Trophoblast cell (in vitro differentiated cells and primary cell): ENCODE measurements around the gene ANHX.

Experiments used
- DNase-seq, 2 donors: peaks; one replicate each; pipeline ENCODE4 v3.0.0-alpha.2; 2016
- H2AFZ ChIP-seq: 2 replicates; pipeline ENCODE4 v1.6.1; 2013; ENCODE audit warnings: low read length, moderate library complexity, mild to moderate bottlenecking; ENCODE audit not compliant: insufficient read depth, poor library complexity
- H2AK5ac ChIP-seq: 2 replicates; pipeline ENCODE4 v1.6.1; 2013; ENCODE audit warnings: mild to moderate bottlenecking, low read length
- H2BK120ac ChIP-seq: 2 replicates; pipeline ENCODE4 v1.6.1; 2013; ENCODE audit warnings: low read length, mild to moderate bottlenecking, moderate library complexity; ENCODE audit not compliant: insufficient read depth, poor library complexity
- H2BK12ac ChIP-seq: 2 replicates; pipeline ENCODE4 v1.6.1; 2013; ENCODE audit warnings: mild to moderate bottlenecking, low read length, moderate library complexity
- H2BK5ac ChIP-seq: 2 replicates; pipeline ENCODE4 v1.6.1; 2013; ENCODE audit warnings: low read length, low read depth, moderate library complexity, mild to moderate bottlenecking; ENCODE audit not compliant: poor library complexity
- H3K14ac ChIP-seq: 2 replicates; pipeline ENCODE4 v1.6.1; 2013; ENCODE audit warnings: mild to moderate bottlenecking, low read length
- H3K18ac ChIP-seq: 2 replicates; pipeline ENCODE4 v1.6.1; 2013; ENCODE audit warnings: mild to moderate bottlenecking, low read length
- H3K23ac ChIP-seq: 2 replicates; pipeline ENCODE4 v1.6.1; 2013; ENCODE audit warnings: low read length
- H3K27ac ChIP-seq: 2 replicates; pipeline ENCODE4 v1.5.1; 2013; ENCODE audit warnings: low read depth, mild to moderate bottlenecking, inconsistent platforms, low read length, moderate library complexity
- H3K27me3 ChIP-seq: 2 replicates; pipeline ENCODE4 v1.6.1; 2013; ENCODE audit warnings: inconsistent platforms, mild to moderate bottlenecking, low read length, moderate library complexity; ENCODE audit not compliant: insufficient read depth
- H3K36me3 ChIP-seq, 2 experiments: 1 replicate in 1 of 2; 2 replicates in 1 of 2; pipeline ENCODE4 v1.6.1; 2013; ENCODE audit warnings: low read length in 2 of 2, mild to moderate bottlenecking in 2 of 2, moderate library complexity in 1 of 2; ENCODE audit not compliant: insufficient read depth in 2 of 2, control insufficient read depth in 1 of 2
- H3K4ac ChIP-seq: 2 replicates; pipeline ENCODE4 v1.6.1; 2013; ENCODE audit warnings: low read depth, mild to moderate bottlenecking, low read length, moderate library complexity
- H3K4me1 ChIP-seq, 2 experiments: 1 replicate in 1 of 2; 2 replicates in 1 of 2; pipeline ENCODE4 v1.6.1; 2013; ENCODE audit warnings: low read length in 2 of 2, mild to moderate bottlenecking in 2 of 2, moderate library complexity in 1 of 2; ENCODE audit not compliant: insufficient read depth in 2 of 2, control insufficient read depth in 1 of 2
- H3K4me2 ChIP-seq: 2 replicates; pipeline ENCODE4 v1.6.1; 2013; ENCODE audit warnings: inconsistent platforms, mild to moderate bottlenecking, low read length, moderate library complexity
- H3K4me3 ChIP-seq: 2 replicates; pipeline ENCODE4 v1.5.1; 2013; ENCODE audit warnings: mild to moderate bottlenecking, low read depth, low read length, inconsistent platforms
- H3K79me1 ChIP-seq: one replicate; pipeline ENCODE4 v1.6.1; 2013; ENCODE audit warnings: low read length
- H3K79me2 ChIP-seq: 2 replicates; pipeline ENCODE4 v1.6.1; 2013; ENCODE audit warnings: low read length, mild to moderate bottlenecking; ENCODE audit not compliant: control insufficient read depth, insufficient read depth, poor library complexity
- H3K9ac ChIP-seq: 2 replicates; pipeline ENCODE4 v1.6.1; 2013; ENCODE audit warnings: mild to moderate bottlenecking, low read length
- H3K9me3 ChIP-seq: 2 replicates; pipeline ENCODE4 v1.6.1; 2013; ENCODE audit warnings: low read depth, mild to moderate bottlenecking, control low read depth, inconsistent platforms, low read length; ENCODE audit not compliant: insufficient read depth
- H4K12ac ChIP-seq: 2 replicates; pipeline ENCODE4 v1.6.1; 2013; ENCODE audit warnings: low read depth, mild to moderate bottlenecking, low read length, moderate library complexity
- H4K8ac ChIP-seq: 2 replicates; pipeline ENCODE4 v1.6.1; 2013; ENCODE audit warnings: low read depth, mild to moderate bottlenecking, low read length, moderate library complexity
- H4K91ac ChIP-seq: one replicate; pipeline ENCODE4 v1.6.1; 2013; ENCODE audit warnings: low read depth, mild to moderate bottlenecking, low read length, moderate library complexity
- WGBS: extraction: QIAGEN DNeasy Blood & Tissue Kit; methylation state at CpG from one replicate; pipeline ENCODE4 v1.1.7; 2013; ENCODE audit warnings: missing lambda C conversion rate; ENCODE audit not compliant: insufficient read length, insufficient coverage; ENCODE audit errors: extremely low coverage; 5-methylcytosine and 5-hydroxymethylcytosine counted together

ANHX gene

GRCh38 chr12:133234971-133235370 is 706 bp downstream of the ANHX start:
- no peaks in the 10 kb centered on the region for H3K27me3 ChIP-seq
- no peak overlapping the region for H2BK120ac ChIP-seq
- peaks cover 68% of the 10 kb centered on the region for H3K9me3 ChIP-seq
- H3K9ac ChIP-seq, result no peak overlapping the region
- no peak overlapping the region for H4K91ac ChIP-seq
- no peaks in the 10 kb centered on the region for H3K79me1 ChIP-seq
- H3K4me3 ChIP-seq, result peak overlapping the region; percentile 39
- DNase-seq, result no peak
- H3K36me3 ChIP-seq, result no peaks in the 10 kb centered on the region
- no peak overlapping the region for H3K23ac ChIP-seq
- H2AFZ ChIP-seq, result no peak overlapping the region
- H3K4me2 ChIP-seq, result no peak overlapping the region
- H3K4me1 ChIP-seq, result no peaks in the 10 kb centered on the region
- H4K12ac ChIP-seq, result no peak overlapping the region
- H3K79me2 ChIP-seq, result no peaks in the 10 kb centered on the region
- no peak overlapping the region for H3K18ac ChIP-seq
- no peak overlapping the region for H2BK12ac ChIP-seq
- no CpG with 5 or more reads among the region's 20 CpGs for WGBS
- no peak overlapping the region for H4K8ac ChIP-seq
- H2AK5ac ChIP-seq, result no peak overlapping the region
- no peak overlapping the region for H3K14ac ChIP-seq
- no peak overlapping the region for H2BK5ac ChIP-seq
- no peak overlapping the region for H3K4ac ChIP-seq
- no peak overlapping the region for H3K27ac ChIP-seq

GRCh38 chr12:133233993-133234564 is 1.6 kb downstream of the ANHX start:
- Histone ChIP-seq H3K4me2 (no peak overlapping the region), H4K12ac (no peak overlapping the region), H2BK5ac (no peak overlapping the region), H3K4me3 (peak overlapping the region; percentile 34), H2AFZ (no peak overlapping the region), H3K4ac (no peak overlapping the region), H3K23ac (no peak overlapping the region), H4K8ac (no peak overlapping the region), H3K79me1 (no peaks in the 10 kb centered on the region), H2AK5ac (no peak overlapping the region), H3K36me3 (no peaks in the 10 kb centered on the region), H4K91ac (no peak overlapping the region), H3K27me3 (no peaks in the 10 kb centered on the region), H3K9me3 (peaks cover 73% of the 10 kb centered on the region), H3K79me2 (no peaks in the 10 kb centered on the region), H2BK12ac (no peak overlapping the region), H3K9ac (no peak overlapping the region), H3K14ac (no peak overlapping the region), H2BK120ac (no peak overlapping the region), H3K4me1 (no peaks in the 10 kb centered on the region), H3K27ac (no peak overlapping the region), H3K18ac (no peak overlapping the region)
- no CpG with 5 or more reads among the region's 18 CpGs for WGBS
- DNase-seq, result no peak

GRCh38 chr12:133233006-133233405 is 2.7 kb downstream of the ANHX start:
- Histone ChIP-seq H3K14ac (no peak overlapping the region), H2AK5ac (no peak overlapping the region)

GRCh38 chr12:133231001-133231400 is 4.7 kb downstream of the ANHX start:
- Histone ChIP-seq H3K36me3 (no peaks in the 10 kb centered on the region), H4K12ac (no peak overlapping the region), H3K4me3 (no peak overlapping the region), H2BK120ac (no peak overlapping the region), H3K9ac (no peak overlapping the region), H4K8ac (no peak overlapping the region), H3K14ac (no peak overlapping the region), H3K27ac (no peak overlapping the region), H3K27me3 (no peaks in the 10 kb centered on the region), H3K79me2 (no peaks in the 10 kb centered on the region), H3K4me1 (no peaks in the 10 kb centered on the region), H3K18ac (no peak overlapping the region), H3K9me3 (peaks cover 89% of the 10 kb centered on the region), H3K23ac (no peak overlapping the region), H2AK5ac (no peak overlapping the region), H4K91ac (no peak overlapping the region), H2AFZ (no peak overlapping the region), H2BK12ac (no peak overlapping the region), H3K4ac (no peak overlapping the region), H3K79me1 (no peaks in the 10 kb centered on the region), H3K4me2 (no peak overlapping the region), H2BK5ac (no peak overlapping the region)
- WGBS, result no CpG with 5 or more reads among the region's 3 CpGs
- DNase-seq, result no peak

More at GRCh38 chr12:133233006-133233405, 2.7 kb downstream of the ANHX start:
- Histone ChIP-seq H3K79me2 (no peaks in the 10 kb centered on the region), H4K91ac (no peak overlapping the region), H3K23ac (no peak overlapping the region), H3K4ac (no peak overlapping the region), H2BK12ac (no peak overlapping the region), H3K18ac (no peak overlapping the region), H4K8ac (no peak overlapping the region), H4K12ac (no peak overlapping the region), H2AFZ (no peak overlapping the region), H2BK5ac (no peak overlapping the region), H3K4me1 (no peaks in the 10 kb centered on the region), H3K79me1 (no peaks in the 10 kb centered on the region), H3K9me3 (peaks cover 80% of the 10 kb centered on the region), H2BK120ac (no peak overlapping the region), H3K36me3 (no peaks in the 10 kb centered on the region), H3K4me2 (no peak overlapping the region), H3K9ac (no peak overlapping the region), H3K27ac (no peak overlapping the region), H3K4me3 (no peak overlapping the region), H3K27me3 (no peaks in the 10 kb centered on the region)
- WGBS, result no CpG with 5 or more reads among the region's 6 CpGs
- DNase-seq, result no peak
